HepG2 (cell line): ENCODE data around the gene ZNF341. TPM values are rescaled to one million over a fixed set of nuclear protein-coding genes. Genes with fewer than 3 reads are reported as not detected.

Experiments used
- ATAC-seq: fragments of 200-7000 bp; cut with Tn5 transposase; 3 replicates; pipeline ENCODE4 v1.9.1; 2020; ENCODE audit warnings: mild to moderate bottlenecking, moderate library complexity
- BruUV-seq: library from RNA; stranded (reverse); fragments of 400-500 nt; replicated peaks from 2 replicates; lab custom pipeline; 2021; lab: Mats Ljungman, UMichigan
- CTCF ChIA-PET: fragments of 300-600 bp; formaldehyde crosslinking; extraction: SDS; loops from one replicate; lab custom pipeline; 2021; ENCODE audit warnings: low total read pairs, inconsistent platforms, low intra/inter-chr PET ratio; lab: Yijun Ruan, JAX
- POLR2A ChIA-PET: fragments of 350-600 bp; sonication (Branson Sonifier 250); formaldehyde crosslinking; loops from one replicate; lab custom pipeline; 2020; ENCODE audit warnings: antibody characterized with exemption, inconsistent platforms; lab: Yijun Ruan, JAX
- DNase-seq: peaks from one replicate; pipeline ENCODE4 v3.0.0-alpha.2; 2015; ENCODE audit warnings: low spot score
- FAIRE-seq: peaks from 3 replicates; lab custom pipeline; 2011; peaks lifted over from hg19 to GRCh38; lab: Jason Lieb, UNC
- H2AFZ ChIP-seq: one replicate; pipeline ENCODE4 v1.6.1; 2011; ENCODE audit warnings: low read length, inconsistent platforms
- H3K27ac ChIP-seq: fragments of 300-600 bp; 3 replicates; pipeline ENCODE4 v1.8.0; 2011; ENCODE audit warnings: mixed run types, mild to moderate bottlenecking, mixed read lengths, low read length, inconsistent platforms; ENCODE audit not compliant: insufficient read depth; ENCODE audit errors: extremely low read length
- H3K27me3 ChIP-seq, 2 experiments: fragments of 200-600 bp in 1 of 2; 2 replicates in 1 of 2; 3 replicates in 1 of 2; pipeline versions ENCODE4 v1.6.0 to v1.8.0; 2011; ENCODE audit warnings: low read length in 2 of 2, mild to moderate bottlenecking in 2 of 2, moderate library complexity in 2 of 2, inconsistent platforms in 1 of 2; ENCODE audit not compliant: insufficient read depth in 2 of 2, control insufficient read depth in 1 of 2
- H3K36me3 ChIP-seq, 2 experiments: fragments of 200-600 bp in 1 of 2; replicated peaks in 1 of 2; 2 replicates in 1 of 2; 3 replicates in 1 of 2; pipeline versions ENCODE4 v1.5.1 to v1.8.0; 2011; ENCODE audit warnings: low read length in 2 of 2, inconsistent platforms in 1 of 2; ENCODE audit not compliant: insufficient read depth in 2 of 2, control insufficient read depth in 1 of 2
- H3K4me1 ChIP-seq: 2 replicates; pipeline ENCODE4 v1.5.1; 2012; ENCODE audit warnings: low read length, inconsistent platforms; ENCODE audit not compliant: insufficient read depth
- H3K4me2 ChIP-seq: 2 replicates; pipeline ENCODE4 v1.6.0; 2011; ENCODE audit warnings: low read depth, low read length, inconsistent platforms
- H3K4me3 ChIP-seq, 3 experiments: fragments of 200-600 bp in 1 of 3; sonication (generic), shearing (Covaris generic) in 1 of 3; replicated peaks in 1 of 3; 2 replicates each; pipeline ENCODE4 v1.5.1; 2011 to 2016; ENCODE audit warnings: low read length in 3 of 3, inconsistent platforms in 2 of 3, low read depth in 2 of 3, mild to moderate bottlenecking in 2 of 3, control low read depth in 1 of 3, mixed read lengths in 1 of 3; ENCODE audit not compliant: insufficient read depth in 1 of 3
- H3K79me2 ChIP-seq: one replicate; pipeline ENCODE4 v1.6.1; 2011; ENCODE audit warnings: low read length, inconsistent platforms; ENCODE audit not compliant: insufficient read depth
- H3K9ac ChIP-seq: 2 replicates; pipeline ENCODE4 v1.6.0; 2011; ENCODE audit warnings: mild to moderate bottlenecking, low read depth, low read length, inconsistent platforms; ENCODE audit not compliant: insufficient read depth
- H3K9me3 ChIP-seq: 2 replicates; pipeline ENCODE4 v1.5.1; 2012; ENCODE audit warnings: mild to moderate bottlenecking, low read length
- H4K20me1 ChIP-seq: 2 replicates; pipeline ENCODE4 v1.6.0; 2011; ENCODE audit warnings: inconsistent platforms, mild to moderate bottlenecking, low read length, moderate library complexity; ENCODE audit not compliant: insufficient read depth
- ZBTB34 ChIP-seq: sonication (generic); formaldehyde crosslinking; IDR thresholded peaks from 2 replicates; pipeline ENCODE4 v1.8.0; 2022; ENCODE audit warnings: mild to moderate bottlenecking, missing genetic modification reagents
- WGBS: methylation state at CpG from one replicate; pipeline ENCODE4 v1.1.6; 2017; ENCODE audit warnings: low lambda C conversion rate; 5-methylcytosine and 5-hydroxymethylcytosine counted together
- in situ Hi-C: cut with HindIII; loops from 2 replicates; pipeline ENCODE4 v1.10.0; 2017; ENCODE audit warnings: low pct_unique_long_range_greater_than_20kb; ENCODE audit not compliant: extremely low pct_ligation_motif_present
- intact Hi-C: fragments of 100-400 bp; cut with micrococcal nuclease; formaldehyde crosslinking; loops from one replicate; pipeline ENCODE4 v1.10.0; 2022; ENCODE audit not compliant: unreplicated experiment
- polyA plus RNA-seq, 8 experiments: library from polyadenylated mRNA; depleted of rRNA in 3 of 8; stranded (reverse) in 7 of 8; unstranded in 1 of 8; fragments of >200 nt; fragmentation: Illumina TruSeq in 4 of 8; extraction: Trizol in 4 of 8; gene quantifications; 2 replicates each; pipeline versions ENCODE4 v1.2.1 to v1.2.3, GENCODE V29; 2011 to 2016; ENCODE audit warnings: low read depth in 4 of 8, missing spikeins in 1 of 8, mixed read lengths in 1 of 8; ENCODE audit not compliant: insufficient read depth in 1 of 8
- total RNA-seq, 5 experiments: library from RNA; depleted of rRNA; stranded (reverse); fragments of >200 nt; fragmentation: Illumina TruSeq; extraction: Trizol; gene quantifications; 2 replicates each; pipeline ENCODE4 v1.2.3, GENCODE V29; 2016; ENCODE audit warnings: low read depth in 1 of 5
- TF ChIP-seq, protein P1 (sequence below): sonication (generic); formaldehyde crosslinking; IDR thresholded peaks from 2 replicates; pipeline ENCODE4 v1.4.0; 2020; ENCODE audit warnings: missing genetic modification reagents
- TF ChIP-seq, protein P2 (sequence below): sonication (generic); formaldehyde crosslinking; IDR thresholded peaks from 2 replicates; pipeline ENCODE4 v1.8.1; 2023; ENCODE audit warnings: mild to moderate bottlenecking, missing genetic modification reagents, borderline replicate concordance

ZNF341 gene
- total and polyA plus RNA-seq, 2 of the 13 experiments (the other 11 are each of a cell fraction or from before 2014, with no cell fraction given) = 1.1 to 2.2 TPM

GRCh38 chr20:33787253-33787891 lies 55.6 kb downstream of the ZNF341 start:
- WGBS = 84% methylated on average over 9 of the region's 9 CpGs
- in situ Hi-C loops (no loop called here), intact Hi-C loops (no loop called here)
- DNase-seq (no peak), FAIRE-seq (no peak), ATAC-seq (no peak)
- Histone ChIP-seq H3K4me3 (no peak overlapping the region), H4K20me1 (no peaks in the 10 kb centered on the region), H3K36me3 (no peaks in the 10 kb centered on the region), H3K27ac (no peak overlapping the region), H3K9ac (no peak overlapping the region), H2AFZ (no peak overlapping the region), H3K27me3 (no peaks in the 10 kb centered on the region), H3K4me1 (peaks cover 12% of the 10 kb centered on the region; the same call in 1 of the 2 replicates), H3K79me2 (no peaks in the 10 kb centered on the region), H3K9me3 (no peaks in the 10 kb centered on the region), H3K4me2 (no peak overlapping the region)
- BruUV-seq = no TSS peak
- POLR2A ChIA-PET = no interaction called here
- TF ChIP-seq, protein P1, sequence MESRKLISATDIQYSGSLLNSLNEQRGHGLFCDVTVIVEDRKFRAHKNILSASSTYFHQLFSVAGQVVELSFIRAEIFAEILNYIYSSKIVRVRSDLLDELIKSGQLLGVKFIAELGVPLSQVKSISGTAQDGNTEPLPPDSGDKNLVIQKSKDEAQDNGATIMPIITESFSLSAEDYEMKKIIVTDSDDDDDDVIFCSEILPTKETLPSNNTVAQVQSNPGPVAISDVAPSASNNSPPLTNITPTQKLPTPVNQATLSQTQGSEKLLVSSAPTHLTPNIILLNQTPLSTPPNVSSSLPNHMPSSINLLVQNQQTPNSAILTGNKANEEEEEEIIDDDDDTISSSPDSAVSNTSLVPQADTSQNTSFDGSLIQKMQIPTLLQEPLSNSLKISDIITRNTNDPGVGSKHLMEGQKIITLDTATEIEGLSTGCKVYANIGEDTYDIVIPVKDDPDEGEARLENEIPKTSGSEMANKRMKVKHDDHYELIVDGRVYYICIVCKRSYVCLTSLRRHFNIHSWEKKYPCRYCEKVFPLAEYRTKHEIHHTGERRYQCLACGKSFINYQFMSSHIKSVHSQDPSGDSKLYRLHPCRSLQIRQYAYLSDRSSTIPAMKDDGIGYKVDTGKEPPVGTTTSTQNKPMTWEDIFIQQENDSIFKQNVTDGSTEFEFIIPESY (CRISPR knock-in tag) = peak; percentile 95
- TF ChIP-seq ZBTB34 (CRISPR knock-in tag) = no peak
- TF ChIP-seq, protein P2, sequence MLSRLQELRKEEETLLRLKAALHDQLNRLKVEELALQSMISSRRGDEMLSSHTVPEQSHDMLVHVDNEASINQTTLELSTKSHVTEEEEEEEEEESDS (CRISPR knock-in tag) = no peak
- CTCF ChIA-PET = no interaction called here
